Measurements from ENCODE around the gene WTAP.
"Not testable (repeated sequence)": the region's sequence is repeated elsewhere in the genome, so short reads cannot be mapped to it uniquely, and the experiment has no call there.

The WTAP gene

DNA sequence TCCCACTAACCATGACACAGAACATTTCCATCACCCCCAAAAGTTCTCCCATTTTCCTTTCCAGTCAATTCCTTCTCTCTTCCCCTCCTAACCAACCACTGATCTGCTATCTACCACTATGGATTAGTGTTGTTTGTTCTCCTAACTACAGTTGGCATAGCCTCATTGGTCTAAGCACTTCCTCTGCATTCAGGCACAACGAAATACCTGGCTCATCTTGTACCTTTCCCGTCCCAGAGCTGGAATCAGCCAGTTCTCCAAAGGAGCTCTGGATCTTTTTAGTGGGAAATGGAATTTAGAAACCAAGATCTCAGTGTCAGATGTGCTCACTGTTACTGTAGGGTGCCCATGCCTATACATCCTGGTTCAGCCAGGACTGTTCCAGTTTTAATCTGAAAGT, 4.0 kb upstream of the WTAP start:
- Histone ChIP-seq H3K27me3 (no peaks in the 10 kb centered on the region), H3K4me3 (ENCODE audit: low read depth, low read length) (no peak overlapping the region), H3K4me1 (no peaks in the 10 kb centered on the region), H3K36me3 (peaks cover 6% of the 10 kb centered on the region), H3K9me3 (no peaks in the 10 kb centered on the region)
- no peak for TF ChIP-seq CTCF (IDR thresholded peaks at IDR 0.05; ENCODE audit: low read depth, low read length)
- no peak for DNase-seq

GRCh38 chr6:159724778-159725177, 2.5 kb upstream of the WTAP start:
- DNase-seq: no peak
- peaks cover 6% of the 10 kb centered on the region for H3K36me3 ChIP-seq
- H3K4me3 ChIP-seq (ENCODE audit: low read depth, low read length): no peak overlapping the region
- H3K27me3 ChIP-seq: no peaks in the 10 kb centered on the region
- H3K4me1 ChIP-seq: no peaks in the 10 kb centered on the region
- H3K9me3 ChIP-seq: no peaks in the 10 kb centered on the region
- TF ChIP-seq CTCF (IDR thresholded peaks at IDR 0.05; ENCODE audit: low read depth, low read length): no peak

DNA sequence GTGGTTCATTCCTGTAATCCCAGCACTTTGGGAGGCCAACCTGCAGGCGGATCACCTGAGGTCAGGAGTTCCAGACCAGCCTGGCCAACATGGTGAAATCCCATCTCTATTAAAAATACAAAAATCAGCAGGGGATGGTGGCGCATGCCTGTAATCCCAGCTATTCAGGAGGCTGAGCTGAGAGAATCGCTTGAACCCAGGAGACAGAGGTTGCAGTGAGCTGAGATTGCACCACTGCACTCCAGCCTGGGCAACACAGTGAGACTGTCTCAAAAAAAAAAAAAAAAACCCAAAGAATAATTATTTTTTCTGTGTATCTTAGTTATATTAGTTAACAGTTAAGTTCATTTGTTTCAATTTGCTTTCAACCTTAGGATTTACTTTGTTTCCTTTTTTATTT, 2.1 kb upstream of the WTAP start:
- DNase-seq; H3K9me3 ChIP-seq; H3K36me3 ChIP-seq; H3K27me3 ChIP-seq; H3K4me1 ChIP-seq; H3K4me3 ChIP-seq (ENCODE audit: low read depth, low read length): not testable (repeated sequence)

DNA sequence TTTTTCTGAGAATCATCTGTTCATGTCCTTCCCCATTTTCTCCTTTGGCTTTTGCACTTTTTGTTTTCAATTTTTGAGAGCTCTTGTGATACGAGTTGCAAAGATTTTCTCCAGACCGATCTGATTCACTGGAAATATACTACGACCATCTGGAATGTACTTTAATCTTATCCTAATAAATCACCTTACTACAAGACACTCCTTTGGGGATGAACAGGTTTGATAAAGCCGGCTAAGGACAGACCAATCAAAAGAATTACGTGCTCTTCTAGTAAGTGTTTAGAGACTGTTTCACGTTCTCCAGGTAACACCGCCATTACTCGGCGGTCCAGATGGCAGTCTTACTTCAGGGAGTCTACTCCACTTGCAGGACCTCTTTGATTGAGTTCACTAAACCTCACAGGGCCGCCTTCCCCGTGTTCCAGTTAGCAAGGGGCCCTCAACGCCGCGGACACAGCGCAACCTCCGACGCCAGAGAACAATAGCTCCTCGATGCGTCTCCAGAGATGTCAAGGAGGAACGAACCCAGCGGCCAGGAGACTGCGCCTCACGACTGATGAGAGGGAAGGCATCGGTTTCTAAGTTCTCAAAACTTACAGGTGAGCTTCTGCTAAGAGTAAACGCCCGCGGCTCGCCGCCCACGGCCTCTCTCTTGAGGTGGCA, 920 bp upstream of the WTAP start:
- Histone ChIP-seq H3K27me3 (no peaks in the 10 kb centered on the region), H3K4me1 (no peaks in the 10 kb centered on the region), H3K9me3 (no peaks in the 10 kb centered on the region), H3K36me3 (peaks cover 7% of the 10 kb centered on the region), H3K4me3 (ENCODE audit: low read depth, low read length) (peak overlapping the region; percentile 80)
- no peak for DNase-seq
- TF ChIP-seq CTCF (IDR thresholded peaks at IDR 0.05; ENCODE audit: low read depth, low read length): no peak

DNA sequence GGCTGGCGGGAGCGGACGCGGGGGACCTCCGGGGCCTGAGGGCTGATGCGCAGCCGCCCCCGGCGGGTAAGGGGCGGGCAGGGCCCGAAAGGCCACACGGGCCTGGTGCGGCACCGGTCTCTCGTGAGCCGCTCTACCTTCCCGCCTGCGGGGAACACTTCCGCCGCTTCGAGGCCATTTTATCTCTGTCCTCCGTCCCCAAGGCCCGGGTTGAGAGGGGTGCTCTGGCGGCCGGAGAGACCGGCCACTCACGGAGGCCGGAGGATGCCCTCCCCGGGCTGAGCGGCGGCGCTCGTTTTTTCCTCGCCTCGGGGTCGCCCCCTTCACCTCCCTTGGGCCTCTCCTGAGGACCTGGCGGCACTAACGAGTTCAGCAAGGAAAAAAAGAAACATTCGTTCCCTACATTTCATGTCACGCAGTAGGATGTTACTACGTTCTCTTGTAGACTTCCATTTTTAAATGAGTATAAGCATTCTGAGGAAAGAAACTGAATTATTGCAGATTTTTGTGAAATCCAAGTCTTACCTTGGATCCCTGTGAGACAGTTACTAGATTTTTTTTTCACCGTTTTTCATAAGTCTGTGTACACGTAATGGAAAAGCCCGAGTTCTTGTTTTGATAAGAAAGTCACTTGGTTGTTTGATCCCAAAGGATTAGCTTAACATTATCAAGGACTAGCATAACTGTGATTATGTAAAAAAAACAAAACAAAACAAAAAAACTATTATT, 575 bp downstream of the WTAP start:
- Histone ChIP-seq H3K4me3 (ENCODE audit: low read depth, low read length) (peak overlapping the region; percentile 64), H3K36me3 (peaks cover 18% of the 10 kb centered on the region), H3K4me1 (no peaks in the 10 kb centered on the region), H3K9me3 (no peaks in the 10 kb centered on the region), H3K27me3 (no peaks in the 10 kb centered on the region)
- no peak for DNase-seq
- no peak for TF ChIP-seq CTCF (IDR thresholded peaks at IDR 0.05; ENCODE audit: low read depth, low read length)

GRCh38 chr6:159728531-159728964, 1.2 kb downstream of the WTAP start:
- Histone ChIP-seq H3K27me3 (no peaks in the 10 kb centered on the region), H3K4me3 (ENCODE audit: low read depth, low read length) (peak overlapping the region; percentile 64), H3K36me3 (peaks cover 18% of the 10 kb centered on the region), H3K9me3 (no peaks in the 10 kb centered on the region), H3K4me1 (no peaks in the 10 kb centered on the region)
- TF ChIP-seq CTCF (IDR thresholded peaks at IDR 0.05; ENCODE audit: low read depth, low read length): no peak
- no peak for DNase-seq

Data from BE2C (cell line).